Measurements from ENCODE around the gene RHOD. TPM values are rescaled to one million over a fixed set of nuclear protein-coding genes. Genes with fewer than 3 reads are reported as not detected.

Gene RHOD
- total RNA-seq, 1 experiment from 2014 or later, result 99.9 TPM

DNA sequence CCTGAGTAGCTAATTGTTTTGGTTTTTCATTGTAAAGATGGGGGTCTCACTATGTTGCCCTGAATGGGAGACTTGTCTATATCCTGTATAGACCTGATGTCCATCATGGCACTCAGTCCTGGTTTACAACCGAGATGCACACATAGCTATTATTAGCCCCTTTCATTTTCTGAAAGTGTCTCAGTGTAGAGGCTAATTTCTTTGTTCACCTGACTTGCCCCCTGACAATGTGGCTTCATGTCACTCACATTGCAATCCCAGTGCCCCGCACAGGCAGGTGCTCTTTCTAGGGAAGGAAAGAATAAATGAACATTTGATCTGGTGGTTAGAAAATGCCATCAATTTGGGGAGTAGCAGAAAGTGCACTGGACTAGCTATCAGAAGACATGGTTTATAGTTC lies 49.3 kb downstream of the RHOD start:
- H3F3A ChIP-seq (ENCODE audit: low read length, unreplicated experiment), result no peaks in the 10 kb centered on the region
- ChIA-PET POLR2A (ENCODE audit: unreplicated experiment) (interaction anchor here (0.7 kb wide), 1 partner anchor 201 kb away, joined by 3 read pairs; no protein-coding TSS in a partner anchor), CTCF (no interaction called here)
- no peaks in the 10 kb centered on the region for H3K9me3 ChIP-seq (ENCODE audit: low read length)
- H3K4me2 ChIP-seq (ENCODE audit: low read length), result no peak overlapping the region
- H3K9me2 ChIP-seq (replicated peaks; ENCODE audit: low read length), result no peaks in the 10 kb centered on the region
- no peaks in the 10 kb centered on the region for H3K27me3 ChIP-seq (ENCODE audit: low read length)
- ATAC-seq, result no peak
- H3K36me3 ChIP-seq (ENCODE audit: low read depth, low read length), result no peaks in the 10 kb centered on the region
- intact Hi-C loops (cut with micrococcal nuclease), result no loop called here
- H3K79me2 ChIP-seq (ENCODE audit: low read length), result no peaks in the 10 kb centered on the region
- TF ChIP-seq EZH2phosphoT487 (IDR thresholded peaks at IDR 0.05; ENCODE audit: borderline replicate concordance, low read length) (no peak), CTCF (conservative IDR thresholded peaks at IDR 0.05; ENCODE audit: low read depth, low read length) (no peak), EZH2 (IDR thresholded peaks at IDR 0.05; ENCODE audit: low read length, unreplicated experiment) (no peak)
- no peak overlapping the region for H3K4me3 ChIP-seq (ENCODE audit: low read length)
- no TSS peak for BruUV-seq (replicated peaks)
- H2AFZ ChIP-seq (ENCODE audit: low read length), result no peak overlapping the region
- H3K4me1 ChIP-seq (ENCODE audit: insufficient read depth, low read length), result no peaks in the 10 kb centered on the region
- H3K9ac ChIP-seq (ENCODE audit: low read length), result no peak overlapping the region
- DNase-seq, result no peak
- H3K27ac ChIP-seq (ENCODE audit: low read length), result no peak overlapping the region
- no peaks in the 10 kb centered on the region for H4K20me1 ChIP-seq (ENCODE audit: low read length)

DNA sequence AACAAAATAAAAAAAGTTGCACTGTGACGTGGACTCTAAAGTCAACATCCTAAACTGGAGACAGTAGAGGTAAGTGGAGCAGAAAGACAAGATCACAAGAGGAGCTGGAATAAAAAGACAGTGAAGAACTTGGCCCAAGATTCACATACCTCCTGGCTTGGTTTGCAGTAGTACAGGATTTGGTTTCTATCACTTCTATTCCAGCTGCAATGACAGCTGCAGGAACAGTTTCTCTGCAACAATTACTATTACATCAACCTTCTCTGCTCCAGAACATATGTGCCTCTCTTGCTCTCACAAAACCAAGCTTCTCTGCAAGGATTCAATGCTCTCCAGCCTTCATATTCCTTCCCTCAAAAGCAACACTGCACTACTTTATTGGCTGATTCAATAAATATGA lies 54.6 kb downstream of the RHOD start:
- Histone ChIP-seq H3K79me2 (ENCODE audit: low read length) (no peaks in the 10 kb centered on the region), H3K9ac (ENCODE audit: low read length) (no peak overlapping the region), H3K9me2 (replicated peaks; ENCODE audit: low read length) (no peaks in the 10 kb centered on the region), H3K4me1 (ENCODE audit: insufficient read depth, low read length) (no peaks in the 10 kb centered on the region), H3K27ac (ENCODE audit: low read length) (no peak overlapping the region), H3K9me3 (ENCODE audit: low read length) (no peaks in the 10 kb centered on the region), H3K36me3 (ENCODE audit: low read depth, low read length) (no peaks in the 10 kb centered on the region), H3F3A (ENCODE audit: low read length, unreplicated experiment) (no peaks in the 10 kb centered on the region), H3K27me3 (ENCODE audit: low read length) (no peaks in the 10 kb centered on the region), H3K4me3 (ENCODE audit: low read length) (no peak overlapping the region), H2AFZ (ENCODE audit: low read length) (no peak overlapping the region), H4K20me1 (ENCODE audit: low read length) (no peaks in the 10 kb centered on the region), H3K4me2 (ENCODE audit: low read length) (no peak overlapping the region)
- POLR2A ChIA-PET (ENCODE audit: unreplicated experiment), result no interaction called here
- DNase-seq, result no peak
- TF ChIP-seq EZH2phosphoT487 (IDR thresholded peaks at IDR 0.05; ENCODE audit: borderline replicate concordance, low read length) (no peak), EZH2 (IDR thresholded peaks at IDR 0.05; ENCODE audit: low read length, unreplicated experiment) (no peak), CTCF (conservative IDR thresholded peaks at IDR 0.05; ENCODE audit: low read depth, low read length) (no peak)
- no TSS peak for BruUV-seq (replicated peaks)
- intact Hi-C loops (cut with micrococcal nuclease), result no loop called here
- CTCF ChIA-PET, result interaction anchor here (0.6 kb wide), 1 partner anchor 150 kb away, joined by 5 read pairs; no protein-coding TSS in a partner anchor
- peak; percentile 11; the same call in 1 of the 2 replicates for ATAC-seq

- no peak overlapping the region for H3K4me2 ChIP-seq (ENCODE audit: low read length)
- no peak for ATAC-seq
- no peak overlapping the region for H3K4me3 ChIP-seq (ENCODE audit: low read length)
- H3K27me3 ChIP-seq (ENCODE audit: low read length), result no peaks in the 10 kb centered on the region
- no TSS peak for BruUV-seq (replicated peaks)
- no peaks in the 10 kb centered on the region for H3F3A ChIP-seq (ENCODE audit: low read length, unreplicated experiment)
- ChIA-PET POLR2A (ENCODE audit: unreplicated experiment) (interaction anchor here (0.7 kb wide), 1 partner anchor 1973 kb away, joined by 3 read pairs; no protein-coding TSS in a partner anchor), CTCF (no interaction called here)
- no peaks in the 10 kb centered on the region for H3K4me1 ChIP-seq (ENCODE audit: insufficient read depth, low read length)
- no peaks in the 10 kb centered on the region for H3K36me3 ChIP-seq (ENCODE audit: low read depth, low read length)
- H3K9me3 ChIP-seq (ENCODE audit: low read length), result no peaks in the 10 kb centered on the region
- TF ChIP-seq CTCF (conservative IDR thresholded peaks at IDR 0.05; ENCODE audit: low read depth, low read length), result no peak
- TF ChIP-seq EZH2 (IDR thresholded peaks at IDR 0.05; ENCODE audit: low read length, unreplicated experiment), result no peak
- TF ChIP-seq EZH2phosphoT487 (IDR thresholded peaks at IDR 0.05; ENCODE audit: borderline replicate concordance, low read length), result no peak
- no peak overlapping the region for H3K9ac ChIP-seq (ENCODE audit: low read length)
- intact Hi-C loops (cut with micrococcal nuclease), result no loop called here
- H3K27ac ChIP-seq (ENCODE audit: low read length), result no peak overlapping the region
- H3K79me2 ChIP-seq (ENCODE audit: low read length), result no peaks in the 10 kb centered on the region
- no peaks in the 10 kb centered on the region for H4K20me1 ChIP-seq (ENCODE audit: low read length)
- no peaks in the 10 kb centered on the region for H3K9me2 ChIP-seq (replicated peaks; ENCODE audit: low read length)
- no peak for DNase-seq
- no peak overlapping the region for H2AFZ ChIP-seq (ENCODE audit: low read length)
These were observed 56.6 kb downstream of the RHOD start for GRCh38 chr11:67113231-67113721.
